HepG2 (cell line): ENCODE measurements around the gene C1QTNF12. TPM values are rescaled to one million over a fixed set of nuclear protein-coding genes. Genes with fewer than 3 reads are reported as not detected.

Experiments used
- CCDC6 ChIP-seq: sonication (generic); formaldehyde crosslinking; IDR thresholded peaks from 2 replicates; pipeline ENCODE4 v1.8.1; 2022; ENCODE audit warnings: mild to moderate bottlenecking, missing genetic modification reagents, moderate library complexity
- CSRNP1 ChIP-seq: sonication (generic); formaldehyde crosslinking; IDR thresholded peaks from 2 replicates; pipeline ENCODE4 v1.8.1; 2023; ENCODE audit warnings: mild to moderate bottlenecking, missing genetic modification reagents
- ELF1 ChIP-seq: sonication (generic); formaldehyde crosslinking; IDR thresholded peaks from 2 replicates; pipeline ENCODE4 v1.4.0; 2020; ENCODE audit warnings: missing genetic modification reagents
- GATA4 ChIP-seq: sonication (generic); IDR thresholded peaks from 2 replicates; pipeline ENCODE4 v1.6.1; 2016; ENCODE audit warnings: antibody characterized with exemption, low read depth, borderline replicate concordance
- KDM5B ChIP-seq: sonication (generic); formaldehyde crosslinking; IDR thresholded peaks from 2 replicates; pipeline ENCODE4 v1.4.0; 2020; ENCODE audit warnings: missing genetic modification reagents, mild to moderate bottlenecking, borderline replicate concordance
- NFE2L1 ChIP-seq: sonication (generic); formaldehyde crosslinking; IDR thresholded peaks from 2 replicates; pipeline ENCODE4 v1.4.0; 2020; ENCODE audit warnings: missing genetic modification reagents, mild to moderate bottlenecking, borderline replicate concordance
- RAD21 ChIP-seq: fragments of 450-650 bp; formaldehyde crosslinking; IDR thresholded peaks from 2 replicates; pipeline ENCODE4 v1.5.0; 2020; ENCODE audit warnings: mild to moderate bottlenecking
- SKI ChIP-seq: fragments of 450-650 bp; IDR thresholded peaks from one replicate; pipeline ENCODE4 v1.6.1; 2018; ENCODE audit warnings: mild to moderate bottlenecking; ENCODE audit not compliant: partially characterized antibody
- ZEB1 ChIP-seq: IDR thresholded peaks from 2 replicates; pipeline ENCODE4 v1.6.1; 2012; ENCODE audit warnings: mild to moderate bottlenecking, low read depth, inconsistent platforms; ENCODE audit not compliant: insufficient replicate concordance
- ZNF256 ChIP-seq: sonication (generic); formaldehyde crosslinking; conservative IDR thresholded peaks from 2 replicates; pipeline ENCODE4 v1.4.0; 2020; ENCODE audit warnings: missing genetic modification reagents
- ZNF318 ChIP-seq: sonication (generic); formaldehyde crosslinking; IDR thresholded peaks from 2 replicates; pipeline ENCODE4 v1.4.0; 2020; ENCODE audit warnings: mild to moderate bottlenecking, missing genetic modification reagents
- ZNF609 ChIP-seq: sonication (generic); formaldehyde crosslinking; IDR thresholded peaks from 2 replicates; pipeline ENCODE4 v1.4.0; 2020; ENCODE audit warnings: mild to moderate bottlenecking, missing genetic modification reagents, borderline replicate concordance
- ZNF746 ChIP-seq: sonication (generic); formaldehyde crosslinking; IDR thresholded peaks from 2 replicates; pipeline ENCODE4 v1.8.0; 2022; ENCODE audit warnings: mild to moderate bottlenecking, missing genetic modification reagents
- polyA plus RNA-seq, 8 experiments: library from polyadenylated mRNA; depleted of rRNA in 3 of 8; stranded (reverse) in 7 of 8; unstranded in 1 of 8; fragments of >200 nt; fragmentation: Illumina TruSeq in 4 of 8; extraction: Trizol in 4 of 8; gene quantifications; 2 replicates each; pipeline versions ENCODE4 v1.2.1 to v1.2.3, GENCODE V29; 2011 to 2016; ENCODE audit warnings: low read depth in 4 of 8, missing spikeins in 1 of 8, mixed read lengths in 1 of 8; ENCODE audit not compliant: insufficient read depth in 1 of 8
- total RNA-seq, 5 experiments: library from RNA; depleted of rRNA; stranded (reverse); fragments of >200 nt; fragmentation: Illumina TruSeq; extraction: Trizol; gene quantifications; 2 replicates each; pipeline ENCODE4 v1.2.3, GENCODE V29; 2016; ENCODE audit warnings: low read depth in 1 of 5

The C1QTNF12 gene
- total and polyA plus RNA-seq, 2 of the 13 experiments (the other 11 are each of a cell fraction or from before 2014, with no cell fraction given): 0.18 to 0.64 TPM

GRCh38 chr1:1273512-1274298, 27.2 kb upstream of the C1QTNF12 start, which contains the start of gene UBE2J2 (continued):
- TF ChIP-seq ZNF318 (CRISPR knock-in tag) (no peak), ZNF746 (CRISPR knock-in tag) (peak; percentile 25; the same call in 1 of the 2 replicates), CSRNP1 (CRISPR knock-in tag) (peak; percentile 84; the same call in 1 of the 2 replicates), ZNF256 (CRISPR knock-in tag) (no peak), ELF1 (CRISPR knock-in tag) (peak; percentile 75), KDM5B (CRISPR knock-in tag) (peak; percentile 54; the same call in 1 of the 2 replicates), NFE2L1 (CRISPR knock-in tag) (no peak), ZEB1 (no peak), SKI (peak; percentile 29), RAD21 (CRISPR knock-in tag) (peak; percentile 39; the same call in 1 of the 2 replicates), ZNF609 (CRISPR knock-in tag) (0 out of 2 replicates have a peak, but pooled peaks have one; percentile 36), CCDC6 (CRISPR knock-in tag) (no peak; the same call in 1 of the 2 replicates), GATA4 (peak; percentile 33; the same call in 1 of the 2 replicates)
